ENCODE data around the gene KNTC1.
"Not testable (repeated sequence)": the region's sequence is repeated elsewhere in the genome, so short reads cannot be mapped to it uniquely, and the experiment has no call there.

Gene KNTC1

DNA sequence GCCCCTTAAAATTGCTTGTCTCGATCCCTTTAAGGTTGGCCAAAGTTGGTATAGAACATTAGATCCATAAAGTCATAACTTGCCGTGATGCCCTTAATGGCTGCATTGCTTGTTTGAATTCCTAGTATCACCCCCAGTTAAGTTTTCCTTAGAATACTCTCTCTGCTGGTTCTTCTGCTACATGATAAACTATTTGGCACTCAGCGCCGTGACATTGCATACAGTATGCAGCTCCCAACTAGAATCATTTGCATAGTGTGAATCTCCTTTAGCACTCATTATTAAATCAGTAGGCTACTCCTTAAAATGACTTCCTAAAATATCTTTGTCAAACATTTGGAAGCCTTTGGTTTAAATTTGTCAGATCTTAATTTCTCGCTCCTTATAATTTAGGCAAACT, 42.2 kb downstream of the KNTC1 start:
- DNase-seq = no peak

GRCh38 chr12:122570006-122570405, 43.0 kb downstream of the KNTC1 start:
- DNase-seq = not testable (repeated sequence)

- no peak for DNase-seq
Observed at GRCh38 chr12:122571821-122572220, 44.8 kb downstream of the KNTC1 start.

- not testable (repeated sequence) for DNase-seq
Observed at GRCh38 chr12:122583294-122583693, 56.2 kb downstream of the KNTC1 start.

DNA sequence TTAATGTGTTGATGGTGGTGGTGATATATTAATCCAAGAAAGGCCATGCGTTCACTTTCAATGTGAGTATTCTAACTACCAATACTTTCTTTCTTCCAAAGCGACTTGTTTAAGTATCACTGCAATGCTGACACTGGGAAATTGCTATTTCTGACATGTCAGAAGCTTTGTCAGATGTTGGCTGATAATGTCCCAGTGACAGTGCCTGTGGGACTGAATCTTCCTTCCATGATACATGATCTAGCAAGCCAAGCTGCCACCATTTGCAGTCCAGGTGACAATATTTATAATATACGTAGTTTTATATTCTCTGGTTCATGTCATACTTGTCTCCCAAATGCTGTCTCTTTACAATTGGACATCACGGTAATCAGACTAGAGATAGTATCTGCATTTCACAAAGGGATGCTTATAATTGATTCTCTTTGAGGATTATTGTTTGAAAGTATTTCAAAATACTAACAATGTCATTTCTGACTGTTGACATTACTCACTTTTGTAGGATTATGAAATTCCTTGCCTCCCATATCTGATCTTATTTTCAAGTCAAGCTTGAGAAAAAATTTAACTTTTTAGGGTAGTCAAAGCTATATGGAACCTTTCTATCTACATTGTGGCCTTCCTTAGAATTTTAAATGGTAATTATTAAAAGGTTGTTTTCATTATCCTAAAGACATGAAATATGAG, 57.3 kb downstream of the KNTC1 start:
- no peak for DNase-seq

DNA sequence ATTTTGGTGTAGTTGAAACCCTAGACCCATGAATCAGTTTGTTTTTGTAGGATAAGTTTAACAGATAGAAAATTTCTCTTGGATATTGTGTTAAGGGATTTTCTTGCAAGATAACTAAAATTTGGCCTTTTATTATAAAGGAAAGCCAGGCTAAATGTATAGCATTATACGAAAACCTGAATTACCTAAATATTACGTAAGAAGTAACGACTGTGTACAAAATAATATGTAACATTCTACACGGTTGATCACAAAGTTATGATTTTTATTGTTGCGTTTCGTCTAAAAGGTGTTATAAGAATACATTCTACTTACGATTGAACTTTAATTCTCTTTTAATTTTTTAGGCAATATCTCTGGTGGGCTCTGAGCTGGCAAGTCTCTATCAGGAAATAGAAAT, 63.9 kb downstream of the KNTC1 start:
- no peak for DNase-seq

GRCh38 chr12:122591966-122592365, 64.9 kb downstream of the KNTC1 start:
- not testable (repeated sequence) for DNase-seq

- DNase-seq = not testable (repeated sequence)
Observed at GRCh38 chr12:122592543-122592942, 65.5 kb downstream of the KNTC1 start.

- DNase-seq = no peak
Observed at GRCh38 chr12:122593910-122594309, 66.9 kb downstream of the KNTC1 start.

GRCh38 chr12:122596838-122597237, 69.8 kb downstream of the KNTC1 start:
- no peak for DNase-seq

GRCh38 chr12:122602456-122602855, 75.4 kb downstream of the KNTC1 start:
- no peak for DNase-seq

DNA sequence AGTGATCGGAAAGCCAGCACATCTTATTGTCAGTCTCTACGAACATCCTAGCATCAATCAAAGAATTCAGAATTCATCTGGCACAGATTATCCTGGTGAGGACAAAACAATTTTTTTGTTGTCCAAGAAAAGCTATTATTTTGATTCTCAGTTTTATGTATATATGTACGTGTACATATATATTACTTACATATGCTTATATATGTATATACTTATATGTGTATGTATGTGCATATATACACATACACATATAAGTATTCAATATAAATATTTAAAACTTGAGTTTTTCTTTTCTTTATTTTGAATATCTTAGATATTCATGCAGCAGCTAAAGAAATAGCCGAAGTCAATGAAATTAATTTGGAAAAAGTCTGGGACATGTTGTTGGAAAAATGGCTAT, 77.9 kb downstream of the KNTC1 start:
- no peak for DNase-seq

- DNase-seq = no peak
Observed at GRCh38 chr12:122609732-122610131, 82.7 kb downstream of the KNTC1 start.

DNA sequence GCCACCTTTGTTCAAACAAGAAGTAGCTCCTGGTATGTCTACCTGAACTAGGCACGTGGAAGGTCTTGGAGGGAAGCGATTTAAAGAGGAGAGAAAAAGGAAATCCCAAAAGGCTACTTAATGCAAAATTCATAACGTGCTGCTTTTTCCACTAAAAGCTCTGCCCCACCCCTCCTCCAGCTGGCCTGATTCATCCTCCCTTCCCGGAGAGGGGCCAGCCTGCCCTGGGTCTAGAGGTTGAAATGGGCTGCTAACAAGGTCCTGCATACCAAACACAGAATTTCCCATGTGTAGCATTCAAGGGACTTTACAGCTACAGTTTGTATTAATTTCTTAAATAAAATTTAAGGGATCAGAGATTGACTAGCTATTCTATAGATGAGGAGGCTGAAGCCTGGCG, 83.2 kb downstream of the KNTC1 start:
- no peak for DNase-seq

DNA sequence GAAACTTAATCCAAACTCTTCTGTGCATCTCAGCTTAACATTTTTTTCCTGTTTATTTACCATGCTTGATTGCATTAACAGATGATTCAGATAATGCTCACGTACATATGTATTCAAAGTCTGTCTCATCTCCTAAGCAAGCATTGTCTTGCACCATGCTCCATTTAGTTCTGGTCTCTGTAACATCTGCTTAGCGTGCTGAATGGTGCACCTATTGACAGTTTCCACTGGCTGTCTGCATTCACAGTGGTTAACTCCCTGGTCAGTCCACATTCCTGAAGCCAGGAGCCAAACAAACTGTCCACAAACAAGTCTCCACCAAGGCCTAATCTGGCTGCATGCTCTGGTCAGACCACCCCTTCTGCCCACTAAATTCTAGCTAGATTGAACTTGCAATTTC, 83.9 kb downstream of the KNTC1 start:
- DNase-seq = no peak

DNA sequence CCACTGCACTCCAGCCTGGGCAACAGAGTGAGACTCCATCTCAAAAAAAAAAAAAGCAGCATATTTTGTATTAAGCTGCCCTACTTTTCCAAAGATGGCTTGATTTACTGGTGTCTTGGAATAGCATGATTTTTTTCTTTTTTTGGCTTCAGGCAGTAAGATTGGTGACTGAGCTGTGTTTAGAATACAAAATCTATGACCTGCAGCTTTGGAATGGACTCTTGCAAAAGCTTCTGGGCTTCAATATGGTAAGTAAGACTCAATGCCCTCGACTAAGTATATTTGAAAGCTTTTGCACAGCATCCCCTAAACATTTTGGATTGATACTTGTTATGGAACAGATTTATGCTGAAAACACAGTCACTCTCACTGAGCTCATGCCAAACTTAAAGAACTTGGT, 87.8 kb downstream of the KNTC1 start:
- no peak for DNase-seq

GRCh38 chr12:122615780-122616179, 88.7 kb downstream of the KNTC1 start:
- no peak for DNase-seq

GRCh38 chr12:122635471-122635870, 108.4 kb downstream of the KNTC1 start:
- no peak for DNase-seq

DNA sequence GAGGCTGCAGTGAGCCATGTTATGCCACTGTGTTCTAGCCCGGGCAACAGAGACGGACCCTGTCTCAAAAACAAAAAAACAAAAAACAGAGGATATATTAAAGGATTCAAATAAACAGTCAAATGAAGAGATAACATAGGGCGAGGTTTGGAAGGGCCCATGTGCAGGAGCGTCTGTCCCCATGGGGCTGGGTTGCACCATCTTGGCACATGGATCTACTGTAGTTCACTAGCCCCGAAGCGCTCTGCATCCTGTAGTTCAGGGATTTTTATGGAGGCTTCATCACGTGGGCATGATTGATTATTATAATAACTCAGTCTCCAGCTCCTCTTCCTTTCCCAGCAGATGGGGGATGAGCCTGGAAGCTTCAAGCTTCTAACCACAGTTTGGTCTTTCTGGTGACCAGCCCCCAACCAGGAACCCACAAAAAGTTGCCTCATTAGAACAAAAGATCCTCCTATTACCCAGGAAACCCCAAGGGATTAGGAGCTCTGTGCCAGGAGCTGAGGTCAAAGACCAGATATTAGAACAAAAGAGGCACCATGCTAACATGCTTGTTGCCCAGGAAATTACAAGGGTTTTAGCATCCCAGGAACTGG, 116.3 kb downstream of the KNTC1 start:
- no peak for DNase-seq

GRCh38 chr12:122646517-122647217, 119.6 kb downstream of the KNTC1 start:
- DNase-seq = peak; percentile 63

GRCh38 chr12:122651520-122652224, 124.6 kb downstream of the KNTC1 start:
- no peak for DNase-seq

DNA sequence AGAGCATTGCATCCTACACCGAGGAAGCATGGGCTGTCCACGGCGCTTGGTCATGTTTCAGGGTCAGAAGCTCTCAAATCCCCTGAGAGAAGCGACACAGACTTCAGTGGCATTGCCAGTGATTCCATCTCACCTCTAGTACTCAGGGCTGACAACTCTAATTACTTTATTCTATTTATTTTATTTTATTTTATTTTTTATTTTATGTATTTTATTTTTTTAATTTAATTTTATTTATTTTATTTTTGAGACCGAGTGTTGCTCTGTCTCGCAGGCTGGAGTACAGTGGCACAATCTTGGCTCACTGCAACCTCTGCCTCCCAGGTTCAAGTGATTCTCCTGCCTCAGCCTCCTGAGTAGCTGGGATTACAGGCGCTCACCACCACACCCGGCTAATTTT, 126.2 kb downstream of the KNTC1 start:
- DNase-seq = not testable (repeated sequence)

- DNase-seq = no peak
Observed at GRCh38 chr12:122656298-122656697, 129.2 kb downstream of the KNTC1 start.

- DNase-seq = no peak
Observed at GRCh38 chr12:122659579-122659978, 132.5 kb downstream of the KNTC1 start.

Data from stimulated activated naive CD4-positive, alpha-beta T cell treated with Interleukin-2 at 50 U/mL for 16 hours (primary cell).